ENCODE data around the gene OR13A1.
"Not testable (repeated sequence)": the region's sequence is repeated elsewhere in the genome, so short reads cannot be mapped to it uniquely, and the experiment has no call there.

DNA sequence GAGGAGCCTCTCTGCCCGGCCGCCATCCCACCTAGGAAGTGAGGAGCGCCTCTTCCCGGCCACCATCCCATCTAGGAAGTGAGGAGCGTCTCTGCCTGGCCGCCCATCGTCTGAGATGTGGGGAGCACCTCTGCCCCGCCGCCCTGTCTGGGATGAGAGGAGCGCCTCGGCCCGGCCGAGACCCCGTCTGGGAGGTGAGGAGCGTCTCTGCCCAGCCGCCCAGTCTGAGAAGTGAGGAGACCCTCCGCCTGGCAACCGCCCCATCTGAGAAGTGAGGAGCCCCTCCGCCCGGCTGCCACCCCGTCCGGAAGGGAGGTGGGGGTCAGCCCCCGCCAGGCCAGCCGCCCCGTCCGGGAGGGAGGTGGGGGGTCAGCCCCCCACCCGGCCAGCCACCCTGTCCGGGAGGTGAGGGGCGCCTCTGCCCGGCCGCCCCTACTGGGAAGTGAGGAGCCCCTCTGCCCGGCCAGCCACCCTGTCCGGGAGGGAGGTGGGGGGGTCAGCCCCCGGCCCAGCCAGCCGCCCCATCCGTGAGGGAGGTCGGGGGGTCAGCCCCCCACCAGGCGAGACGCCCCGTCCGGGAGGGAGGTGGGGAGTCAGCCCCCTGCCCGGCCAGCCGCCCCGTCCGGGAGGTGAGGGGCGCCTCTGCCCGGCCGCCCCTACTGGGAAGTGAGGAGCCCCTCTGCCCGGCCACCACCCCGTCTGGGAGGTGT, 55.5 kb downstream of the OR13A1 start:
- TF ChIP-seq, protein P1, sequence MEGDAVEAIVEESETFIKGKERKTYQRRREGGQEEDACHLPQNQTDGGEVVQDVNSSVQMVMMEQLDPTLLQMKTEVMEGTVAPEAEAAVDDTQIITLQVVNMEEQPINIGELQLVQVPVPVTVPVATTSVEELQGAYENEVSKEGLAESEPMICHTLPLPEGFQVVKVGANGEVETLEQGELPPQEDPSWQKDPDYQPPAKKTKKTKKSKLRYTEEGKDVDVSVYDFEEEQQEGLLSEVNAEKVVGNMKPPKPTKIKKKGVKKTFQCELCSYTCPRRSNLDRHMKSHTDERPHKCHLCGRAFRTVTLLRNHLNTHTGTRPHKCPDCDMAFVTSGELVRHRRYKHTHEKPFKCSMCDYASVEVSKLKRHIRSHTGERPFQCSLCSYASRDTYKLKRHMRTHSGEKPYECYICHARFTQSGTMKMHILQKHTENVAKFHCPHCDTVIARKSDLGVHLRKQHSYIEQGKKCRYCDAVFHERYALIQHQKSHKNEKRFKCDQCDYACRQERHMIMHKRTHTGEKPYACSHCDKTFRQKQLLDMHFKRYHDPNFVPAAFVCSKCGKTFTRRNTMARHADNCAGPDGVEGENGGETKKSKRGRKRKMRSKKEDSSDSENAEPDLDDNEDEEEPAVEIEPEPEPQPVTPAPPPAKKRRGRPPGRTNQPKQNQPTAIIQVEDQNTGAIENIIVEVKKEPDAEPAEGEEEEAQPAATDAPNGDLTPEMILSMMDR (IDR thresholded peaks at IDR 0.05) = not testable (repeated sequence)
- TF ChIP-seq POLR2A (IDR thresholded peaks at IDR 0.05) = not testable (repeated sequence)
